ENCODE data around the gene OR6C74.

Gene OR6C74

DNA sequence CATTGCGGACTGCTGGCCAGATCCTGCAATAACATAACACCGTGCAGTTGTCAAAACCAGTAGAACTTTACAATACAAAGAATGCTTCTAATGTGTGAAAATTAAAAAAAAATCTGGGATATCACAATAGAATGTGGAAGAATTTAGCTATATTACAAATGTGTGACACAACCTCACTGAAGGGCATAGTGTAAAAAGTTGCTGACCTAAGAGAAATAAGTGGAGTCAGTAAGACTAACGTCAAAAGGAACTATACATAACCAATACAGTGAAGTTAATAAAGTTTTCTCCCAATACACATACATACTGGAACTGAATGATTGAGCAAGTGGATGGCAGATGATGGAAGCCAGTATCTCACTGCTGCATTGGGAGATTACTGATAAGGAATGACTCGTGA lies 12.4 kb downstream of the OR6C74 start:
- TF ChIP-seq, protein P1, sequence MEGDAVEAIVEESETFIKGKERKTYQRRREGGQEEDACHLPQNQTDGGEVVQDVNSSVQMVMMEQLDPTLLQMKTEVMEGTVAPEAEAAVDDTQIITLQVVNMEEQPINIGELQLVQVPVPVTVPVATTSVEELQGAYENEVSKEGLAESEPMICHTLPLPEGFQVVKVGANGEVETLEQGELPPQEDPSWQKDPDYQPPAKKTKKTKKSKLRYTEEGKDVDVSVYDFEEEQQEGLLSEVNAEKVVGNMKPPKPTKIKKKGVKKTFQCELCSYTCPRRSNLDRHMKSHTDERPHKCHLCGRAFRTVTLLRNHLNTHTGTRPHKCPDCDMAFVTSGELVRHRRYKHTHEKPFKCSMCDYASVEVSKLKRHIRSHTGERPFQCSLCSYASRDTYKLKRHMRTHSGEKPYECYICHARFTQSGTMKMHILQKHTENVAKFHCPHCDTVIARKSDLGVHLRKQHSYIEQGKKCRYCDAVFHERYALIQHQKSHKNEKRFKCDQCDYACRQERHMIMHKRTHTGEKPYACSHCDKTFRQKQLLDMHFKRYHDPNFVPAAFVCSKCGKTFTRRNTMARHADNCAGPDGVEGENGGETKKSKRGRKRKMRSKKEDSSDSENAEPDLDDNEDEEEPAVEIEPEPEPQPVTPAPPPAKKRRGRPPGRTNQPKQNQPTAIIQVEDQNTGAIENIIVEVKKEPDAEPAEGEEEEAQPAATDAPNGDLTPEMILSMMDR (conservative IDR thresholded peaks at IDR 0.05; ENCODE audit: low read length) = no peak
- DNase-seq (ENCODE audit: low read depth) = no peak
- no peak overlapping the region for H3K4me3 ChIP-seq (ENCODE audit: low read length)

DNA sequence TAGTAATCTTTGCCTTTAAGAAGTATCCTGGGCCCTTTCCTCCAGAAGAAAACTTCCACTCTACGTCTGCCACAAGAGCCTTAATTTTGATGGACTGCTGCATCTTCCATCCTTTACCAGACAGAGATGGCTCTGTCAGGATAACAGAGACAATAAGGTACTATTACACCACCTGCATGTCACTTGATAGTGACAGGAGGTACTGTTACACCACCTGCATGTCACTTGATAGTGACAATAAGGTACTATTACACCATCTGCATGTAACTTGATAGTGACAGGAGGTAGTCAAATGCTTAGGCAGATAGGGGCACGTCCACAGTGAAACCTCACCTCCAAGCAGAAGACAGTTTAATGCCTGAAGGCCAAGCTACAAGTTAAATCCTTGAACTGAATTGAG lies 13.9 kb downstream of the OR6C74 start:
- H3K4me3 ChIP-seq (ENCODE audit: low read length) = no peak overlapping the region
- DNase-seq (ENCODE audit: low read depth) = no peak
- TF ChIP-seq, protein P1 (conservative IDR thresholded peaks at IDR 0.05; ENCODE audit: low read length) = no peak

DNA sequence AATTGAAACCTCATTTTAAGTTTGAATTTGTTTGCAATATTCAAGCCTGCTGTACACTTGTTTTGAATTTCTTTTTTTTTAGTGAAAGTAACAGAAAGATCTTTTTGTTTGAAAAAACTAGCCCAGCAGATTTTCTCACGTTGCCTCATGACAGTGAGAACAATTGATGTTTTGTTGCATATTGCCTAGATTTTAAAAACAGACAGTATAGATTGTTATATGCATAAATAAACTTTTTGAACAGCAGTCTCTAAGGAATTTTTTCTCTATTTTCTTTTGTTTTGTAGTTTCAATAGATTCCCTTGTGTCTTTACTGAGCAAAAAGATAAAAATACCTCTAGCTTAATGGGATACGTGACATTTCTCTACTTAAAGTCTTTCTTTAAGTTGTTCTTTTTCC lies 36.6 kb downstream of the OR6C74 start:
- no peak for DNase-seq (ENCODE audit: low read depth)
- no peak overlapping the region for H3K4me3 ChIP-seq (ENCODE audit: low read length)
- TF ChIP-seq, protein P1 (conservative IDR thresholded peaks at IDR 0.05; ENCODE audit: low read length) = no peak

DNA sequence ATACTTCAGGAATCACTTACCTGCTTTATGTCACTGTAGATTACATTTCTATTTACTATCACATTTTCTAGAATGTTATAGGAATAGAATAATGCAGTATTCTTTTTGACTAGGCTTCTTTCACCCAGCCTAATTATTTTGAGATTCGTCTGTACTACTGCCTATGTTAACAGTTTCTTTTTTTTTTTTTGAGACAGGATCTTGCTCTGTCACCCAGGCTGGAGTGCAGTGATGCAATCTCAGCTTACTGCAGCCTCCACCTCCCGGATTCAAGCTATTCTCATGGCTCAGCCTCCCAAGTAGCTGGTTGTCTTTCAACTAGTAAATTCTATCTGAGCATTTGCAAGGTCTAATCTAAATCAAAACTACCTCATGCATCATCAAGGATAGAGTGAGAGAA lies 45.6 kb downstream of the OR6C74 start:
- no peak overlapping the region for H3K4me3 ChIP-seq (ENCODE audit: low read length)
- no peak for DNase-seq (ENCODE audit: low read depth)
- TF ChIP-seq, protein P1 (conservative IDR thresholded peaks at IDR 0.05; ENCODE audit: low read length) = no peak
